Heart left ventricle (tissue), 16 donors: ENCODE results near the gene NR1H2. TPM values are rescaled to one million over a fixed set of nuclear protein-coding genes. Genes with fewer than 3 reads are reported as not detected.

ENCODE experiments used
- ATAC-seq, 4 donors: fragments of 200-7000 bp; cut with Tn5 transposase; one replicate each; pipeline ENCODE4 v1.9.1; 2020 to 2022; ENCODE audit warnings: moderate library complexity in 4 of 4, mild to moderate bottlenecking in 3 of 4, moderate number of reproducible peaks in 1 of 4
- DNase-seq, 5 donors: peaks; one replicate each; pipeline ENCODE4 v3.0.0-alpha.2; 2020
- H3K27ac ChIP-seq, 12 donors: fragments of 200-600 bp; sonication (generic) in 4 of 12; one replicate each; pipeline versions ENCODE4 v1.5.0 to v1.8.0; 2016 to 2022; ENCODE audit warnings: mild to moderate bottlenecking in 2 of 12
- H3K27me3 ChIP-seq, 9 donors: fragments of 200-600 bp; sonication (generic) in 2 of 9; one replicate each; pipeline versions ENCODE4 v1.5.1 to v1.8.0; 2016 to 2022; ENCODE audit warnings: mild to moderate bottlenecking in 3 of 9
- H3K36me3 ChIP-seq, 9 donors: fragments of 200-600 bp; sonication (generic) in 2 of 9; one replicate each; pipeline versions ENCODE4 v1.5.0 to v1.8.0; 2018 to 2022; ENCODE audit warnings: mild to moderate bottlenecking in 2 of 9
- H3K4me1 ChIP-seq, 12 donors: fragments of 200-600 bp; sonication (generic) in 4 of 12; one replicate each; pipeline versions ENCODE4 v1.5.0 to v1.8.0; 2016 to 2022; ENCODE audit warnings: mild to moderate bottlenecking in 3 of 12
- H3K4me3 ChIP-seq, 12 donors: fragments of 200-600 bp; sonication (generic) in 4 of 12; one replicate each; pipeline versions ENCODE4 v1.5.0 to v1.8.0; 2017 to 2022; ENCODE audit warnings: mild to moderate bottlenecking in 9 of 12, moderate library complexity in 4 of 12
- H3K9me3 ChIP-seq, 12 donors: fragments of 200-600 bp; sonication (generic) in 4 of 12; one replicate each; pipeline versions ENCODE4 v1.5.0 to v1.8.0; 2016 to 2022; ENCODE audit warnings: mild to moderate bottlenecking in 1 of 12
- CTCF ChIP-seq, 12 donors: fragments of 200-600 bp; sonication (generic) in 4 of 12; IDR thresholded peaks; one replicate each; pipeline versions ENCODE4 v1.5.0 to v1.8.0; 2018 to 2022; ENCODE audit warnings: antibody characterized with exemption in 12 of 12, mild to moderate bottlenecking in 5 of 12
- POLR2A ChIP-seq, 2 donors: fragments of 450-650 bp; IDR thresholded peaks; one replicate each; pipeline ENCODE4 v1.6.1; 2017; ENCODE audit warnings: antibody characterized with exemption in 2 of 2, mild to moderate bottlenecking in 2 of 2, moderate library complexity in 2 of 2
- WGBS, 4 donors: extraction: QIAGEN DNeasy Blood & Tissue Kit in 2 of 4; methylation state at CpG; one replicate each; pipeline versions ENCODE4 v1.1.5 to v1.1.7; 2013 to 2018; 5-methylcytosine and 5-hydroxymethylcytosine counted together
- intact Hi-C, 10 donors: fragments of 100-400 bp; cut with DNase I; formaldehyde crosslinking; loops; one replicate each; pipeline versions ENCODE4 v1.11.1 to v1.14.2; 2022
- polyA plus RNA-seq, 2 donors: library from polyadenylated mRNA; stranded (reverse); fragments of 200-250 nt; gene quantifications; one replicate each; pipeline ENCODE4 v1.2.3, GENCODE V29; 2013
- total RNA-seq, 9 donors: library from RNA; depleted of rRNA in 2 of 9; stranded (reverse); fragments of >200 nt in 2 of 9; fragmentation: NEBNext Ultra II Directional in 3 of 9; extraction: Animal tissue kit (Norgen Biotek cat#: 25700) in 3 of 9; gene quantifications; one replicate each; pipeline versions ENCODE4 v1.1.0 to v1.2.4, GENCODE V29; 2016 to 2023
- donor health status: ischemic (EF 13 %, LVEDD 7.1; RV severe dilation, severe dysfunction).
- donor health status: healthy with polysubstance abuse.
- donor health status: DM: no; HTN: yes; CAD: no.
- donor health status: DM: no; HTN: no; CAD: no.
- donor health status: ischemic (EF 25% LVEDD 6.9; RV normal size, moderate dysfunction).
- donor health status: ischemic (EF 25% LVEDD 5.7; RV mildly dilated, moderate dysfunction).
- donor health status: healthy.
- donor health status: DM: yes; HTN: yes; CAD: no.
- donor health status: ischemic (EF 35%, LVEDD 5.7; RV mildly dilated, moderate dysfunction).
- donor health status: nonischemic (EF 11% LVEDD 7.7; RV severe dilation, severe dysfunction).
- donor health status: DM: yes; HTN: yes; CAD: no.
- donor health status: PGD.
- donor health status: ischemic (EF 29% LVEDD 5.4; RV normal size, mild dysfunction).
- donor health status: nonischemic (EF 23%, LVEDD 6.1; RV moderate dilation, normal function).

The NR1H2 gene
- total and polyA plus RNA-seq, 11 donors: 66.2 to 162 (median 91.5) TPM

GRCh38 chr19:50401605-50402450, 25.6 kb downstream of the NR1H2 start:
- intact Hi-C loops: no loop called here
- ATAC-seq (peak in 1 of 4 donors; percentile 10), DNase-seq (peak in 1 of 5 donors; percentile 21)
- Histone ChIP-seq H3K27ac (no peak overlapping the region), H3K27me3 (no peaks in the 10 kb centered on the region), H3K36me3 (peaks cover 0 to 31% (median 0%) of the 10 kb centered on the region in 9 donors), H3K4me1 (no peaks in the 10 kb centered on the region), H3K9me3 (no peaks in the 10 kb centered on the region), H3K4me3 (no peak overlapping the region)
- TF ChIP-seq CTCF (IDR thresholded peaks at IDR 0.05) (no peak), POLR2A (IDR thresholded peaks at IDR 0.05) (no peak)
- 91 to 95% (median 94%) methylated on average over 41 to 48 of the region's 48 CpGs for WGBS, 4 donors

- Histone ChIP-seq H3K27me3 (no peaks in the 10 kb centered on the region), H3K4me1 (no peaks in the 10 kb centered on the region), H3K27ac (no peak overlapping the region), H3K9me3 (no peaks in the 10 kb centered on the region), H3K4me3 (no peak overlapping the region), H3K36me3 (peaks cover 0 to 31% (median 2%) of the 10 kb centered on the region in 9 donors)
- intact Hi-C loops: no loop called here
- 94 to 98% (median 97%) methylated on average over 37 to 41 of the region's 41 CpGs for WGBS, 4 donors
- no peak for TF ChIP-seq POLR2A (IDR thresholded peaks at IDR 0.05)
- no peak for TF ChIP-seq CTCF (IDR thresholded peaks at IDR 0.05)
- ATAC-seq (peak in 1 of 4 donors; percentile 21), DNase-seq (no peak)
These were observed 26.5 kb downstream of the NR1H2 start for GRCh38 chr19:50402544-50403301.

GRCh38 chr19:50406156-50406820, 30.0 kb downstream of the NR1H2 start:
- H3K4me1 ChIP-seq: no peaks in the 10 kb centered on the region
- ATAC-seq: no peak
- H3K9me3 ChIP-seq: no peaks in the 10 kb centered on the region
- no peak overlapping the region for H3K4me3 ChIP-seq
- DNase-seq: no peak
- intact Hi-C loops: no loop called here
- TF ChIP-seq POLR2A (IDR thresholded peaks at IDR 0.05) (no peak), CTCF (IDR thresholded peaks at IDR 0.05) (no peak)
- H3K36me3 ChIP-seq: peaks cover 0 to 41% (median 5%) of the 10 kb centered on the region in 9 donors
- no peaks in the 10 kb centered on the region for H3K27me3 ChIP-seq
- no peak overlapping the region for H3K27ac ChIP-seq
- 91 to 94% (median 93%) methylated on average over 20 to 22 of the region's 22 CpGs for WGBS, 4 donors

- no peak overlapping the region for H3K27ac ChIP-seq
- DNase-seq: no peak
- intact Hi-C loops: no loop called here
- H3K36me3 ChIP-seq: peaks cover 0 to 41% (median 5%) of the 10 kb centered on the region in 9 donors
- TF ChIP-seq POLR2A (IDR thresholded peaks at IDR 0.05) (no peak), CTCF (IDR thresholded peaks at IDR 0.05) (no peak)
- no peaks in the 10 kb centered on the region for H3K9me3 ChIP-seq
- WGBS, 4 donors: 95 to 98% (median 95%) methylated on average over 19 of the region's 19 CpGs
- no peak for ATAC-seq
- H3K4me1 ChIP-seq: no peaks in the 10 kb centered on the region
- no peaks in the 10 kb centered on the region for H3K27me3 ChIP-seq
- no peak overlapping the region for H3K4me3 ChIP-seq
These were observed 30.6 kb downstream of the NR1H2 start for GRCh38 chr19:50406829-50407228.
